Activated CD4-positive, alpha-beta T cell treated with anti-CD3 and anti-CD28 coated beads, Interleukin-10, Interleukin-2, amounts not matched to agents 100 ng/mL and 50 ng/mL, durations not matched to agents 16 hours and 8 hours (primary cell): ENCODE results near the gene MSLN.

Experiments used
- DNase-seq: peaks from one replicate; pipeline ENCODE4 v3.0.0-alpha.2; 2020

MSLN gene

DNA sequence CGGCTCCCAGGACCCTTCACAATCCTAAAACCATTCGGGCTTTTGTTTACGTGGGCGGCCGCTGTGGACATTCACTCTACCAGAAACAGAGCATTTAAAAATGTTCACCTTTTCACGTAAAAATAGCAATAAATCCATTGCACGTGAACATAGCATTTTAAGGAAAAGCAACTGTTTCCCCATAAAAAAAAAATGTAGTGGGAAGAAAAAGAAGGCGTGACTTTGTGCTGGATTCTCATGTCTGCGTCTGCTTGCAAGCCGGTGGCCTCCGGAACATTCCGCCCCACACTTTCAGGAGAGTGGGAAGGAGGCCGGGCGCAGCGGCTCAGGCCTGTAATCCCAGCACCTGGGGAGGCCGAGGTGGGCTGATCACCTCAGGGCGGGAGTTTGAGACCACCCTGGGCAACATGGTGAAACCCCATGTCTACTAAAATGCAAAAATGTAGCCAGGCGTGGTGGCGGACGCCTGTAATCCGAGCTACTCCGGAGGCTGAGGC lies 53.4 kb downstream of the MSLN start:
- no peak for DNase-seq

DNA sequence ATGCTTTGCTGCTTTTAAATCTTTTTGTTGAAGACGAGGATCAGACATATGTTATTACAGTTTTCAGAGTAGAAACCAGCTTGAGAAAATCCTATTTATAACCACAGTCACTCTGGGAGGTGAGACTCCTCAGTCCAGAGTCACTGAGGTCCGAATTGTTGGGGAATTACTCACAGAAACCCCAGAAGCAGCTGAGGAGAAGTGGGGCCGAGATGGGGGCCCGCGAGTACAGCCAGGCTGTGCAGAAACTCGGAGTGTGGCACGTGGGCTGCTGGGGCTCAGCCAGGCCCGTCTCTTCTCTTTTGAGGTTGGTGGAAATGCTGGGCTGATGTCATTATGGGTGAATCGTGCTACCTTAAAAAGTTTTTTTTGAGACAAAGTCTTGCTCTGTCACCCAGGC lies 54.4 kb downstream of the MSLN start:
- DNase-seq: no peak

DNA sequence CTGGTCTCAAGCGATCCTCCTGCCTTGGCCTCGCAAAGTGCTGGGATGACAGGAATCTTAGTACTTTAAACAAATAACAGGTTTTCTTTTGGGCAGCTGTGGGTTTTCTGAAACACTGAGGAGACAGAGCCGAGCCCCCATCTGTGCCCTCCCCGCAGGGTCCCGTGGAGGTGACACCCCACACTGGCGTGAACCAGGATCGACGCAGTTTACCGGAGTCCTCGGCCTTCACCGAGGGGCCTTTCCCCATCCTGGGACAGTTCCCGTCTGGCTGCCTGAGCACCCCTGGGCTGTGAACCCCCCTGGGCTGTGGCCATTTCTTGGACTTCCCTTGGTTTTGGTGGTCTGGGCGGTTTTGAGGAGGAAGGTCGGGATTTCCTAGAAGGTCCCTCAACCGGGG lies 55.3 kb downstream of the MSLN start:
- no peak for DNase-seq

DNA sequence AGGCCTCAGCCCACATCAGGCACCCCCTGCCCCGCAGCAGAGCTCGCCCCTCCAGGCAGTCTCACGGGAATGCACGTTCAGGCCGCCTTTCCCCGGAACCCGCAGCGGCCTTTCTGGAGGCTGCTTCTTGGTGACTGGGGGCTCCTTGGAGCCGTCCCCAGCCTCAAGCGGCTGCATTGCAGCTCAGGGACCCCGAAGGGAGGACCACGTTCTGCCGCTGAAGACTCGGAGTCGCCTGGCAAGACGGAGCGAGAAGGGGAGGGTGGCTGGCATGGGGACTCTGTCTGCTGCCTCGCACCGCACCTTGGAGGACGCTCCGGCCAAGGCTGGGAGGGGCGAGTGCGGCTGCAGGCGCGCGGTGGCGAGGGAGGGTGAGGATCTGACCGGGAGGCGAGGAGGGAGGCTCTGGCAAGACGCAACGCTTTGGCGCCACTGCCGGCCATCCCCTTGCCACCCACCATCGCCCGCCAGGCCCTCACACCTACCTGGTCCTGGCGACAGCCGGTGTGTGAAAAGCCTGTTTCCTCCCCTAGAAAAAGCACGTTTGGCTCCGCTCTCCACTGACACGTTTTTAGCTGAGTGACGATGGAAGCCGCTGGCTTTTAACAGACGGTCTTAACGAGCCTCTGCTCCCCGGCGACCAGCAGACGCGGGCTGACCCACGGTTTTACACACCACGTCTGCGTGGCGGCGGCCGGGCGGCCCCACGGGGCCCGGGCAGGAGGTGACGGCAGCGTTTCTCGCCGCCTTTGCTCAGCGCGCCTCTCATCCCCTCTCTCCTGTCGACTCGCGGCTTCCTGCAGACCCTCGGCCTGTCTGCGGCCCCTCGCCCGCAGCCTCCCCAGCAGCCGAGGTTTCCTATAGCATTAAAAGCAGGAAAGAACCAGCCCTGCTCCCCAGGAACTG lies 56.7 kb downstream of the MSLN start:
- DNase-seq: no peak

DNA sequence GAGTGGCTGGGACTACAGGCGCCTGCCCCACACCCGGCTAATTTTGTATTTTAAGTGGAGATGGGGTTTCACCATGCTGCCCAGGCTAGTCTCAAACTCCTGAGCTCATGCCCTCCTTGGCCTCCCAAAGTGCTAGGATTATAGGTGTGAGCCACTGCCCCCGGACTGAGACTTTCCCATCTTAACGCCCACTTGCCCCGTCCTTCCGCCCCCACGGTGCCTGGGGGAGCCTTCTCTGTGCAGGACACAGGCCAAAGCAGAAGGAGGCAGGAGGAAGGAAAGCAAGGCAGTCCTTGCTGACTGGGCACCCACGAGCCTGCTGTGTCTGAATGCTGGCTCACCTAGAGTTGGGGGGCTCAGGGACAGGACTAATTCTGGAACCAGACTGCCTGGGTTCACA lies 57.6 kb downstream of the MSLN start:
- no peak for DNase-seq
